HG03066 (cell line): ENCODE results near the gene SYTL5.
A peak's percentile ranks its signal among the peaks of the same experiment; 100 is the strongest.

Experiments
- ATAC-seq: cut with Tn5 transposase; IDR thresholded peaks from one replicate; pipeline ENCODE4 v1.9.1; 2021; ENCODE audit warnings: low read depth; ENCODE audit not compliant: unreplicated experiment

Gene SYTL5

DNA sequence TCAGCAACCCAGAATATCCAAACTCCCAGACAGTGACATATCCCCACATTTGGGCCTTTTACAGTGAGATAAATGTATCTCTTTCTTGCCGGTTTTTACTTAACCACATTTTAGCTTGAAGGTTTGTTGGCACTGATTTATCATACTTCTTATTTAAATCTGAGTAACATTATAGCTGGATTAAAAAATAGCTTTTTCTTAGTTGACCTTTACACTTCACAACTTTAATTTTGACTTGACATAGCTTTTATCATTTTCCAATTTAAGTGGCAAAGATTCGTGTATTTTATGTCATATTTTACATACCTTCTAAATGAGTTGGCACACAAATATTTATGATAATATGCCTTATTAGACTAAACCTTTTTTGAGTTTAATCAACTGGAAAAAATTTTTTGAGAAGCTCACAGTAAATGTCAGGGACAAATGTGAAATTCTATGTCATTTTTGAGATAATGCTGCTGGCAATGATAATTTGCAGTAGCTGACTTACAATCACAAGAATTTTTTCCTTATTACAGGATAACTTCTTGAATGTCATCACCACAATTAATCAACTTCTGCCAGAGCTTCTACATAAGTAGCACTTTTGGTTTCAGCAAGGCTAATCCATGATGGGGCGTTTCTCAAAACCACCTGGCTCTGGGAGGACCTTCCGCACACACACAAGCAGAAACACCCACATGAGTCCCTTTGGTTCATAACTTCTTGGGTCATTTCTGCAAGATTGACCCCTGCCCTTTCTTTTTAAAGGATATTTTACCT is 80.3 kb downstream of the SYTL5 start:
- no peak for ATAC-seq

GRCh38 chrX:38087594-38087993 is 81.2 kb downstream of the SYTL5 start:
- no peak for ATAC-seq

- no peak for ATAC-seq
Measured at GRCh38 chrX:38089173-38089982, 83.0 kb downstream of the SYTL5 start.

DNA sequence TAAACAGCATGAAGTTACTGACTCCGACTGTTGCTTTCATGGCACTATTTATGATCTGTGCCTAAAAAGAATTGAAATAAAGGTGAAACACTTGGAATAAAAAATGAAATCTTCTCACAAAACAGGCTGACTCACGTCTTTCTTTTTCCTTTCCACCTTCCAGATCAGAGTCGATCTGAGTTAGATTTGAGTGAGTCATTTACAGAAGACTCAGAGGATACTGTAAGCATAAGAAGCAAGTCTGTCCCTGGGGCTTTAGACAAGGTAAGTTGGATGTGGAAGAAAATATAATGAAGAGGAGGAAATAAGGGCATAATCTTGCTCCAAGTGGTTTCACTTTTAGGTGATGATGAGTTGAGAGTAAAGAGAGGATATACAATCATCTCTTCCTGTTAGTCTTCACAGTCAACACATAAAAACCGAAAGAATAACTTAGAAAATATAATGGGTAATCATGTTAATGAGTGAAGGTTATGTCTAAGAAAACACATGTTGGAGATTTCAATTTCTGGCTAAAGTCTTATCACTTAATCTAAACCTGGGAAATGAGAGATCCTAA is 89.7 kb downstream of the SYTL5 start:
- ATAC-seq, result no peak

DNA sequence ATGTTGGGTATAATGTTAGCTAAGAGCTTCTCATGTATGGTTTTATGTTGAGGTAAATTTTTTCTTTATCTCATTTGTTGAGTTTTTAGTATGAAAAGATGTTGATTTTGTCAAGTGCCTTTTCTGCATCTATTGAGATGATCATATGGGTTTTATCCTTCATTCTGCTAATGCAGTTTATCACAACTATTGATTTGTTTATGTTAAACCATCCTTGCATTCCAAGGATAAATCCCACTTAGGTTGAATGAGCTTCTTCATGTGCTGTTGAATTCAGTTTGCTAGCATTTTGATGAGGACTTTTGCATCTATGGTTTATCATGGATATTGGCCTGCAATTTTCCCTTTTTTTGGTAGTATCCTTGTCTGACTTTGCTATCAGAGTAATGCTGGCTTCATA is 93.3 kb downstream of the SYTL5 start:
- no peak for ATAC-seq

- ATAC-seq, result no peak
Measured at GRCh38 chrX:38102240-38102639, 95.9 kb downstream of the SYTL5 start.

GRCh38 chrX:38102875-38103274 is 96.5 kb downstream of the SYTL5 start:
- no peak for ATAC-seq

DNA sequence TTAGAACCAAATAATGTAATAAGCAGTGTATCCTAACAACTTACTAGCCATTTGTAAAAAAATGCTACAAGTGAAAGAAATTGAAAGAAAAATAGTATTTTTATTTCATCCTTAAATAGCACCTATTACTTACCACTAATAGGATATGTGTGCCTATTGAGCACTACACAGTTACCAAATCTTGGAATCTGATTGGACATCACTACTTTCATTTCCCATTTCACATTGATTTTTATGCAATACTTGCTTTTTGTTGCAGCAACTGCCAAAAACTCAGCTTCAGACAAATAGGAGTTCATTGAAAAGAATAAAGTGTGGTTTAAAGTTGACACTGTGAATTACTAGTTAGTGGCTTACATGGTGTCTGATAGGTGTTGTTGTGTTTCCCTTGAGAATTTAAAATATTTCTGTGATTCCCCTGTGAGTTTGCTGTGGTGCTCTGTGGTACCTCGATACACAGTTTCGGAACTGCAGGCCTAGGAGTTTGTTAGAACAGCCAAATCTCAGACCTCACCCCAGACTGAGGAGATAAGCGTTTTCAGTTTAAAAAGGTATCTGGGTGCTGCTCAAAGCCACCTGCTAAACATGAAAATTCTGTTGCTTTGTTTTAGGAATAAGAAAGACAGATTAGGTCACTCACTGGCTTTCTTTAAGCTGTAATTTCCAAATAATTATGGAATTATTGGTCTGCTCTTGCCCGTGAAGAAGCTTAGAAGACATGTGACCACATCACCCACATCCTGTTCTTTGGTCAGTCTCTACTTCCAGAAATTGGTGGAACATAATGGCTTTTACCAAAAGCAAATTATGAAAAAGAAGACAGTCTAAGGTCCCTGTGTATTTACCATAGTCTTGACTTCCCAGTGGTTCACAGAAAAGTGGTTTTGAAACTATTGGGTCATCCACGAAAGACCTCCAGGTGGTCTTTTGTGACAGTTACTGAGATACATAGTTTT is 97.8 kb downstream of the SYTL5 start:
- peak; percentile 85 for ATAC-seq

- no peak for ATAC-seq
Measured at GRCh38 chrX:38105216-38105725, 98.9 kb downstream of the SYTL5 start.

- no peak for ATAC-seq
Measured at GRCh38 chrX:38106991-38107655, 100.8 kb downstream of the SYTL5 start.

GRCh38 chrX:38108364-38108763 is 102.0 kb downstream of the SYTL5 start:
- ATAC-seq, result no peak

DNA sequence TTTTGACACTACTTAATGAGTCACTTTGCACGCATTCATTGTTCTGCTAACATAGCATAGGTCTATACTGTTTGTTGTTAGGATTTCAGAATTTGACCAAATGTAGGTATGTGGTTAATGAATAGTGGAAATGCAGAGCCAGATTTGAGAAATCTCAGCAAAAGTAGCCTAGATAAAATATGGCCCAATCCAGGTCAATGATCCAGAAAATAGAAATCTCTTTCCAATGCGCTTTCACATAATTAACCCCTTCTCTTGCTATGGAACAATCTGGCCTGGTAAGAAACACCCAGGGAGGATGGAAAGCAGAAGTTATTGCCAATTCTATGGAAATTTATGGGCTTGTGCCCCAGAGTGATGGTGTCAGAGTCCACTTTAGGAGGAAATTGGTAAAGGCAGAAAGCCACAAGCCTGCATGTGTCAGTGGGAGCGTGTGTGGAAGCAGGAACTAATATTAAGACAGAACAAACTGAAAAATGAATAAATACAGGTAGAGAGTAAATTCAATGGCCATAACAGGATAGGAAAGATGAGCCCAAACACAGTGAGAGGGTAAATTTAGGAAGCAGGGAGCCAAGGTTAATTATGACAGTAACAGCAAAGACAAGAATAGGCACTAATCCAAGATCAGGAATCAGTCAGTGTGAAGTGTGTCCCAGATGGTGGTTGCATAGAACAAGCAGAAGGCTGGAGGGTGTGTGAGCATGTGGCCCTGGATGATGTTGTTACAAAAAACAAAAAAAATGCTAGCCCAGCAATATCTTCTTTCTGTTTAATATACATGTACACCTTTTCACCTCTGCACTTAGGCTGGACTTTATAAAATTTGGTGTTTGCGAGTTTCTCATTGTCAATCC is 102.9 kb downstream of the SYTL5 start:
- ATAC-seq, result no peak

- ATAC-seq, result no peak
Measured at GRCh38 chrX:38110231-38110630, 103.9 kb downstream of the SYTL5 start.

DNA sequence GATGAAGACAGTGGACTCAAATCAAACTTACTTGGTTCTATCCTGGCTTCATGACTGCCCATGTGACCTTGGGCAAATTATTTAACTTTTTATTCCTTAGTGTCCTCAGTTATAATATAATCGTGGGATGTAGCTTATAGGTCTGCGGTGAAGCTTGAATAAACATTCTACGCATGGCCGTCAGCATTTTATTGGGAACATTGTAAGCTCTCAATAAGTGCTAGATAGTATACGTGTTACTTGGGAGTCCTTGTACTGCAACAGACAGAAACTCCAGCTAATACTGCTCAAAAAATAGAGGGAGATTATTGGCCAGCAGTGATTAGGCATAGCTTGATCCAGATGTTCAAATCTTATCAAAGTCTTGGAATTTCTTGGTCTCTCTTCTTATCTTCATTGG is 104.8 kb downstream of the SYTL5 start:
- ATAC-seq, result no peak

DNA sequence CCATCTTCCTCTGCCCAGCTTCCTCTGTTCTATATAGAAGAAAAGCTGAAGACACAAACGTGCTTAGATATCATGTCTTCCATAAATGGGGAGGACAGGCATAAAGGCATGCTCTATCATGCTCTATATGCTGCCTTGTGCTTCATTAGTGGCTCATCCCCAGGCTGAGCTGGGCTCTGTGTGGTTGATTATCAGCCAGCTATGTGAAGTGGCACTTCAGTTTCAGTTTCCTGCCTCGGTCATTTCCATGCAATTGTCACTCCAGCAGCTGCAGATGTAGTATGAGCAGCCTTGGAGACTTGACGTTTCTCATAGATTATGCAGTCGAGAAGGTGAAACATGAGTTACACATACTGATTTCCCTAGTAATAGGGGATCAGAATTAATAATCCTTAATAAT is 106.2 kb downstream of the SYTL5 start:
- ATAC-seq, result no peak

- ATAC-seq, result no peak
Measured at GRCh38 chrX:38116706-38117105, 110.4 kb downstream of the SYTL5 start.

GRCh38 chrX:38117485-38117884 is 111.1 kb downstream of the SYTL5 start:
- ATAC-seq, result no peak

DNA sequence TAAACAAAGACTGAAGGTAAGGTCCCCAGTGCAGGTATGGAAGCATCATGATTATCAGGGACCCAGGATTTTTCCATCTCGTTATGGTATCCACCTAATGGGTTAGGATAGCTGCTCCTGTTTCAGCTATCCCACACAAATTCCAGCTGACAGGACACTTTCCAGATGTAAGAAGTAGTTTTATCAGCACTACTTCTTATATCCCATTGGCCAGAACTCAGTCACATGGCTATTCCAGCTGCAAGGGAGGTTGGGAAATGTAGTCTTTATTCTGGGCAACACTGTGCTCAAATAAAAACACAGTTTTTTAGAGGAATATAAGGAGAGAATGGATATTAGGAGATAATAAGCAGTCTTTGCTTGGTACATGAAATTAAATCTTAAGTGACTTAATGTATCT is 117.6 kb downstream of the SYTL5 start:
- no peak for ATAC-seq

DNA sequence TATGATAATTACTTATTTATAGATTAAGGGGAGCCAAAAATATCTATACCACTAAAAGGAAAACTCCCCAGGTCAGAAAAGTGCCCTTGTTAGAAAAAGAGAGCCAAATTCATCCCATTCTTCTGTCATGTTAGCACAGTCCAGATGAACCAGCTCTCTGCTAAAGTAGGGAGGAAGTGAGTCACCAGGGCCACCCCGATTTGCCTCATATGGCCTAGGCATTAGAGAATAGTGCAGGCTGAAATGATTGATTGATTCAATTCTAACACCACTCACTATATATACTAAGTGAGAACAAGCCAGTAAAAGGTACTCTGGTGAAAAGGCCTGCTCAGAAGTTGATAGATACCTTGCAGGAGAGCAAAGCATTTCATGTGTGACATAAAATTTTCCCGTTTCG is 119.8 kb downstream of the SYTL5 start:
- no peak for ATAC-seq
